Smooth muscle cell (in vitro differentiated cells): ENCODE results near the gene DUOXA1. TPM values are rescaled to one million over a fixed set of nuclear protein-coding genes. Genes with fewer than 3 reads are reported as not detected.

Experiments used
- DNase-seq: peaks from one replicate; lab custom pipeline; 2025; ENCODE audit not compliant: unreplicated experiment; lab: John Stamatoyannopoulos, UW
- H2AFZ ChIP-seq: fragments of 200-600 bp; sonication (generic); 2 replicates; pipeline ENCODE4 v1.6.0; 2016; ENCODE audit warnings: antibody characterized with exemption, low read depth, mild to moderate bottlenecking
- H3F3A ChIP-seq: fragments of 200-600 bp; sonication (generic); 2 replicates; pipeline ENCODE4 v1.6.0; 2017; ENCODE audit warnings: antibody characterized with exemption, low read depth
- H3K27ac ChIP-seq: fragments of 200-600 bp; sonication (generic); 2 replicates; pipeline ENCODE4 v1.5.1; 2016; ENCODE audit warnings: low read depth, mild to moderate bottlenecking
- H3K27me3 ChIP-seq: fragments of 200-600 bp; sonication (generic); 2 replicates; pipeline ENCODE4 v1.6.1; 2016; ENCODE audit warnings: low read depth, mild to moderate bottlenecking
- H3K36me3 ChIP-seq: fragments of 200-600 bp; sonication (generic); 2 replicates; pipeline ENCODE4 v1.5.1; 2016; ENCODE audit warnings: low read depth
- H3K4me1 ChIP-seq: fragments of 200-600 bp; sonication (generic); 2 replicates; pipeline ENCODE4 v1.5.1; 2016; ENCODE audit warnings: low read depth
- H3K4me2 ChIP-seq: fragments of 200-600 bp; sonication (generic); 2 replicates; pipeline ENCODE4 v1.6.0; 2016; ENCODE audit warnings: mild to moderate bottlenecking
- H3K4me3 ChIP-seq: fragments of 200-600 bp; sonication (generic); 2 replicates; pipeline ENCODE4 v1.5.1; 2016; ENCODE audit warnings: mild to moderate bottlenecking
- H3K79me2 ChIP-seq: fragments of 200-600 bp; sonication (generic); 2 replicates; pipeline ENCODE4 v1.6.0; 2016; ENCODE audit warnings: low read depth, mild to moderate bottlenecking
- H3K9ac ChIP-seq: fragments of 200-600 bp; sonication (generic); 2 replicates; pipeline ENCODE4 v1.6.0; 2016; ENCODE audit warnings: low read depth
- H3K9me3 ChIP-seq: fragments of 200-600 bp; sonication (generic); replicated peaks from 2 replicates; pipeline ENCODE4 v1.5.1; 2016; ENCODE audit warnings: low read depth
- H4K20me1 ChIP-seq: fragments of 200-600 bp; sonication (generic); 2 replicates; pipeline ENCODE4 v1.6.0; 2016; ENCODE audit warnings: low read depth
- CTCF ChIP-seq: fragments of 200-600 bp; sonication (generic); IDR thresholded peaks from 2 replicates; pipeline ENCODE4 v1.5.1; 2017; ENCODE audit warnings: borderline replicate concordance, mild to moderate bottlenecking, antibody characterized with exemption; ENCODE audit not compliant: insufficient read depth, poor library complexity, severe bottlenecking
- WGBS: methylation state at CpG from one replicate; pipeline ENCODE4 v1.1.7; 2016; ENCODE audit warnings: low lambda C conversion rate; 5-methylcytosine and 5-hydroxymethylcytosine counted together
- polyA plus RNA-seq: library from polyadenylated mRNA; unstranded; fragments of >200 nt; fragmentation: Nextera tagmentation; extraction: Ambion mirVana; gene quantifications from 2 replicates; pipeline ENCODE4 v1.2.1, GENCODE V29; 2016
- total RNA-seq: library from RNA; depleted of rRNA; stranded (reverse); fragments of >200 nt; gene quantifications from 2 replicates; pipeline ENCODE4 v1.2.3, GENCODE V29; 2014

DUOXA1 gene
- total and polyA plus RNA-seq, 2 experiments from 2014 or later, result 2.8 to 7.6 TPM

GRCh38 chr15:45166834-45167630 lies 37.4 kb upstream of the DUOXA1 start:
- peak overlapping the region; percentile 96 for H3K4me2 ChIP-seq
- WGBS, result 0% methylated on average over 41 of the region's 79 CpGs
- no peaks in the 10 kb centered on the region for H3K27me3 ChIP-seq
- TF ChIP-seq CTCF, result peak; percentile 39
- H3K9ac ChIP-seq, result peak overlapping the region; percentile 93
- peaks cover 10% of the 10 kb centered on the region for H3K4me1 ChIP-seq
- peak overlapping the region; percentile 81 for H2AFZ ChIP-seq
- peak overlapping the region; percentile 69 for H3K4me3 ChIP-seq
- H3K27ac ChIP-seq, result peak overlapping the region; percentile 95
- H3K79me2 ChIP-seq, result no peaks in the 10 kb centered on the region
- H3F3A ChIP-seq, result peaks cover 11% of the 10 kb centered on the region
- DNase-seq, result peak; percentile 64
- H4K20me1 ChIP-seq, result no peaks in the 10 kb centered on the region
- no peaks in the 10 kb centered on the region for H3K9me3 ChIP-seq
- no peaks in the 10 kb centered on the region for H3K36me3 ChIP-seq

GRCh38 chr15:45165536-45165935 lies 35.9 kb upstream of the DUOXA1 start:
- 90% methylated on average over 5 of the region's 5 CpGs for WGBS
- H3K9me3 ChIP-seq, result no peaks in the 10 kb centered on the region
- no peak overlapping the region for H3K4me2 ChIP-seq
- H3K27me3 ChIP-seq, result no peaks in the 10 kb centered on the region
- no peaks in the 10 kb centered on the region for H3K36me3 ChIP-seq
- H3K79me2 ChIP-seq, result no peaks in the 10 kb centered on the region
- no peak overlapping the region for H3K9ac ChIP-seq
- H3K4me1 ChIP-seq, result peaks cover 10% of the 10 kb centered on the region
- H3F3A ChIP-seq, result peaks cover 11% of the 10 kb centered on the region
- no peak overlapping the region for H3K4me3 ChIP-seq
- no peak overlapping the region for H2AFZ ChIP-seq
- no peak for TF ChIP-seq CTCF
- H4K20me1 ChIP-seq, result no peaks in the 10 kb centered on the region
- no peak overlapping the region for H3K27ac ChIP-seq
- no peak for DNase-seq

GRCh38 chr15:45164914-45165313 lies 35.2 kb upstream of the DUOXA1 start:
- DNase-seq, result no peak
- no peak overlapping the region for H3K27ac ChIP-seq
- H4K20me1 ChIP-seq, result no peaks in the 10 kb centered on the region
- H3K27me3 ChIP-seq, result no peaks in the 10 kb centered on the region
- no peaks in the 10 kb centered on the region for H3K79me2 ChIP-seq
- H3F3A ChIP-seq, result peaks cover 11% of the 10 kb centered on the region
- no peaks in the 10 kb centered on the region for H3K36me3 ChIP-seq
- H3K4me2 ChIP-seq, result no peak overlapping the region
- no peak overlapping the region for H3K9ac ChIP-seq
- no peak overlapping the region for H2AFZ ChIP-seq
- no peaks in the 10 kb centered on the region for H3K9me3 ChIP-seq
- no peak overlapping the region for H3K4me3 ChIP-seq
- no peak for TF ChIP-seq CTCF
- 92% methylated on average over 1 of the region's 1 CpG for WGBS
- H3K4me1 ChIP-seq, result peaks cover 10% of the 10 kb centered on the region

GRCh38 chr15:45163508-45163856 lies 33.8 kb upstream of the DUOXA1 start:
- Histone ChIP-seq H3F3A (peaks cover 11% of the 10 kb centered on the region), H3K4me3 (no peak overlapping the region), H2AFZ (no peak overlapping the region), H3K9ac (no peak overlapping the region), H3K27me3 (no peaks in the 10 kb centered on the region), H3K4me2 (no peak overlapping the region), H3K79me2 (no peaks in the 10 kb centered on the region), H4K20me1 (no peaks in the 10 kb centered on the region), H3K9me3 (no peaks in the 10 kb centered on the region), H3K4me1 (peaks cover 10% of the 10 kb centered on the region), H3K36me3 (no peaks in the 10 kb centered on the region), H3K27ac (peak overlapping the region; percentile 90)
- TF ChIP-seq CTCF, result no peak
- DNase-seq, result no peak
- 85% methylated on average over 9 of the region's 9 CpGs for WGBS
